Endodermal cell (in vitro differentiated cells): ENCODE results near the gene PFN3. TPM values are rescaled to one million over a fixed set of nuclear protein-coding genes. Genes with fewer than 3 reads are reported as not detected.

Experiments used
- DNase-seq: peaks from one replicate; pipeline ENCODE4 v3.0.0-alpha.2; 2017
- H3K27ac ChIP-seq: 2 replicates; pipeline ENCODE4 v1.5.1; 2013; ENCODE audit warnings: mild to moderate bottlenecking, low read depth, low read length, moderate library complexity
- H3K27me3 ChIP-seq: 2 replicates; pipeline ENCODE4 v1.6.1; 2013; ENCODE audit warnings: mild to moderate bottlenecking, low read length, moderate library complexity; ENCODE audit not compliant: insufficient read depth, control insufficient read depth, poor library complexity, severe bottlenecking
- H3K36me3 ChIP-seq: 2 replicates; pipeline ENCODE4 v1.7.0; 2013; ENCODE audit warnings: mild to moderate bottlenecking, low read length, moderate library complexity; ENCODE audit not compliant: control insufficient read depth, insufficient read depth
- H3K4me1 ChIP-seq: one replicate; pipeline ENCODE4 v1.7.0; 2013; ENCODE audit warnings: low read length; ENCODE audit not compliant: control insufficient read depth, insufficient read depth
- H3K4me3 ChIP-seq: 2 replicates; pipeline ENCODE4 v1.5.1; 2013; ENCODE audit warnings: mild to moderate bottlenecking, low read length, moderate library complexity
- H3K9ac ChIP-seq: 2 replicates; pipeline ENCODE4 v1.6.1; 2013; ENCODE audit warnings: mild to moderate bottlenecking, low read length, moderate library complexity; ENCODE audit not compliant: poor library complexity, severe bottlenecking; ENCODE audit errors: extremely low read depth
- H3K9me3 ChIP-seq: 2 replicates; pipeline ENCODE4 v1.6.1; 2013; ENCODE audit warnings: mild to moderate bottlenecking, low read length, moderate library complexity; ENCODE audit not compliant: control insufficient read depth
- H3K27ac Mint-ChIP-seq: 2 replicates; pipeline ENCODE4 v1.8.0; 2020; ENCODE audit warnings: mixed read lengths
- H3K27me3 Mint-ChIP-seq: 2 replicates; pipeline ENCODE4 v1.8.0; 2021; ENCODE audit warnings: mild to moderate bottlenecking, mixed read lengths; ENCODE audit not compliant: insufficient read depth
- H3K36me3 Mint-ChIP-seq: 2 replicates; pipeline ENCODE4 v1.8.0; 2020; ENCODE audit warnings: low read depth, mixed read lengths
- H3K4me1 Mint-ChIP-seq: 2 replicates; pipeline ENCODE4 v1.8.0; 2020; ENCODE audit warnings: mixed read lengths
- H3K4me3 Mint-ChIP-seq: 2 replicates; pipeline ENCODE4 v1.8.0; 2020; ENCODE audit warnings: mild to moderate bottlenecking, moderate library complexity, mixed read lengths
- H3K9me3 Mint-ChIP-seq: 2 replicates; pipeline ENCODE4 v1.8.0; 2020; ENCODE audit warnings: mild to moderate bottlenecking, mixed read lengths
- CTCF ChIP-seq: fragments of 200-600 bp; sonication (generic); conservative IDR thresholded peaks from 2 replicates; pipeline ENCODE4 v1.5.0; 2021; ENCODE audit warnings: antibody characterized with exemption, mild to moderate bottlenecking
- WGBS, 2 experiments: methylation state at CpG; one replicate each; pipeline versions ENCODE4 v1.1.5 to v1.1.7; 2013; ENCODE audit warnings: missing lambda C conversion rate in 2 of 2, mixed read lengths in 1 of 2; ENCODE audit not compliant: insufficient coverage in 1 of 2, insufficient read length in 1 of 2; 5-methylcytosine and 5-hydroxymethylcytosine counted together
- total RNA-seq, 2 donors: library from RNA; stranded (reverse); fragmentation: NEBNext Ultra II Directional in 1 of 2; extraction: Animal tissue kit (Norgen Biotek cat#: 25700) in 1 of 2; gene quantifications; 2 replicates in 1 of 2; 3 replicates in 1 of 2; pipeline ENCODE4 v1.2.1, GENCODE V29; 2021

PFN3 gene
- total RNA-seq, 2 donors from 2014 or later, result not detected

GRCh38 chr5:177409043-177409801 is 8.8 kb upstream of the PFN3 start, which contains the start of gene F12:
Gene F12 (minus strand): TSS chr5:177409564. CDS start chr5:177409527, 37 bp downstream.
- no peaks in the 10 kb centered on the region for H3K36me3 Mint-ChIP-seq
- DNase-seq, result no peak
- TF ChIP-seq CTCF, result no peak
- Histone ChIP-seq H3K4me3 (no peak within 1 kb of the TSS), H3K27me3 (peaks cover 73% of the 10 kb centered on the region), H3K36me3 (no peaks in the 10 kb centered on the region), H3K9me3 (no peaks in the 10 kb centered on the region), H3K27ac (no peak within 1 kb of the TSS), H3K9ac (no peak within 1 kb of the TSS), H3K4me1 (no peaks in the 10 kb centered on the region)
- no peak within 1 kb of the TSS for H3K4me3 Mint-ChIP-seq
- no peaks in the 10 kb centered on the region for H3K4me1 Mint-ChIP-seq
- no peaks in the 10 kb centered on the region for H3K9me3 Mint-ChIP-seq
- no peak within 1 kb of the TSS for H3K27ac Mint-ChIP-seq
- peaks cover 89% of the 10 kb centered on the region for H3K27me3 Mint-ChIP-seq
- 86 to 90% methylated on average over 3 to 9 of the region's 9 CpGs for WGBS, 2 experiments

GRCh38 chr5:177405805-177406204 is 5.3 kb upstream of the PFN3 start:
- no peak overlapping the region for H3K27ac ChIP-seq
- WGBS, 2 experiments, result 94 to 100% methylated on average over 1 to 5 of the region's 5 CpGs
- H3K27me3 Mint-ChIP-seq, result peaks cover 90% of the 10 kb centered on the region
- H3K4me1 Mint-ChIP-seq, result peaks cover 2% of the 10 kb centered on the region
- no peaks in the 10 kb centered on the region for H3K36me3 Mint-ChIP-seq
- H3K4me3 ChIP-seq, result no peak overlapping the region
- no peak overlapping the region for H3K9ac ChIP-seq
- no peak for TF ChIP-seq CTCF
- no peaks in the 10 kb centered on the region for H3K9me3 ChIP-seq
- no peaks in the 10 kb centered on the region for H3K4me1 ChIP-seq
- no peaks in the 10 kb centered on the region for H3K9me3 Mint-ChIP-seq
- H3K27ac Mint-ChIP-seq, result no peak overlapping the region
- H3K27me3 ChIP-seq, result peaks cover 85% of the 10 kb centered on the region
- DNase-seq, result no peak
- H3K4me3 Mint-ChIP-seq, result no peak overlapping the region
- no peaks in the 10 kb centered on the region for H3K36me3 ChIP-seq

- Mint-ChIP-seq H3K4me3 (peak overlapping the region; percentile 54), H3K36me3 (no peaks in the 10 kb centered on the region), H3K9me3 (no peaks in the 10 kb centered on the region), H3K27ac (no peak overlapping the region), H3K27me3 (peaks cover 89% of the 10 kb centered on the region), H3K4me1 (peaks cover 2% of the 10 kb centered on the region)
- TF ChIP-seq CTCF, result no peak
- H3K4me1 ChIP-seq, result no peaks in the 10 kb centered on the region
- no peak overlapping the region for H3K9ac ChIP-seq
- H3K9me3 ChIP-seq, result no peaks in the 10 kb centered on the region
- H3K27me3 ChIP-seq, result peaks cover 90% of the 10 kb centered on the region
- no peak for DNase-seq
- 90 to 94% methylated on average over 1 to 2 of the region's 2 CpGs for WGBS, 2 experiments
- no peaks in the 10 kb centered on the region for H3K36me3 ChIP-seq
- H3K4me3 ChIP-seq, result no peak overlapping the region
- no peak overlapping the region for H3K27ac ChIP-seq
These were observed 4.9 kb upstream of the PFN3 start for GRCh38 chr5:177405312-177405711.
